K562 (cell line): Measurements from ENCODE around the gene C6orf47. TPM values are rescaled to one million over a fixed set of nuclear protein-coding genes. Genes with fewer than 3 reads are reported as not detected.
A peak's percentile ranks its signal among the peaks of the same experiment; 100 is the strongest.

Experiments used
- CAMTA2 ChIP-seq: fragments of 250-450 bp; sonication (Bioruptor Pico); conservative IDR thresholded peaks from 2 replicates; pipeline ENCODE4 v1.5.1; 2022
- ETS1 ChIP-seq: conservative IDR thresholded peaks from 2 replicates; pipeline ENCODE4 v1.6.1; 2011; ENCODE audit warnings: low read depth, mild to moderate bottlenecking, low read length; ENCODE audit not compliant: control insufficient read depth
- FIP1L1 ChIP-seq: fragments of 200-400 bp; formaldehyde crosslinking; IDR thresholded peaks from 2 replicates; pipeline ENCODE4 v1.6.1; 2018; ENCODE audit warnings: mild to moderate bottlenecking, low read depth, low read length; ENCODE audit not compliant: poor library complexity, severe bottlenecking
- HDAC2 ChIP-seq: fragments of 450-650 bp; IDR thresholded peaks from 2 replicates; pipeline ENCODE4 v1.6.1; 2016; ENCODE audit warnings: mild to moderate bottlenecking
- HMBOX1 ChIP-seq: sonication (generic); IDR thresholded peaks from 2 replicates; pipeline ENCODE4 v1.6.1; 2016
- RNF219 ChIP-seq: fragments of 250-450 bp; sonication (Bioruptor Pico); IDR thresholded peaks from 2 replicates; pipeline ENCODE4 v1.5.0; 2022; ENCODE audit warnings: mild to moderate bottlenecking
- SMAD4 ChIP-seq: fragments of 250-450 bp; sonication (Bioruptor Pico); conservative IDR thresholded peaks from 2 replicates; pipeline ENCODE4 v1.8.0; 2021; ENCODE audit warnings: inconsistent platforms, mild to moderate bottlenecking, moderate library complexity
- THAP12 ChIP-seq: fragments of 250-450 bp; sonication (Bioruptor Pico); IDR thresholded peaks from 2 replicates; pipeline ENCODE4 v1.9.0; 2021; ENCODE audit warnings: mild to moderate bottlenecking, inconsistent platforms
- TRIM28 ChIP-seq: fragments of 450-650 bp; IDR thresholded peaks from 2 replicates; pipeline ENCODE4 v1.6.1; 2017
- ZNF311 ChIP-seq: fragments of 250-450 bp; sonication (Bioruptor Pico); IDR thresholded peaks from 2 replicates; pipeline ENCODE4 v1.4.0; 2020; ENCODE audit warnings: mild to moderate bottlenecking, moderate library complexity
- ZNF655 ChIP-seq: fragments of 250-450 bp; sonication (Bioruptor Pico); IDR thresholded peaks from 2 replicates; pipeline ENCODE4 v1.5.0; 2021
- ZNF717 ChIP-seq: fragments of 250-450 bp; sonication (Bioruptor Pico); IDR thresholded peaks from 2 replicates; pipeline ENCODE4 v1.5.0; 2021
- polyA plus RNA-seq, 8 experiments: library from polyadenylated mRNA; depleted of rRNA in 4 of 8; stranded (reverse) in 5 of 8; unstranded in 3 of 8; fragments of >200 nt; fragmentation: Nextera tagmentation in 2 of 8; fragmentation: Illumina TruSeq in 1 of 8; extraction: Ambion mirVana in 2 of 8; extraction: Trizol in 1 of 8; gene quantifications; 2 replicates each; pipeline versions ENCODE4 v1.2.1 to v1.2.3, GENCODE V29; 2011 to 2014; ENCODE audit warnings: inconsistent platforms in 1 of 8, missing spikeins in 1 of 8
- total RNA-seq, 7 experiments: library from RNA; depleted of rRNA in 6 of 7; stranded (reverse); fragments of >200 nt in 6 of 7; fragmentation: Illumina TruSeq in 2 of 7; extraction: Trizol in 2 of 7; gene quantifications; 2 replicates each; pipeline versions ENCODE4 v1.2.1 to v1.2.3, GENCODE V29; 2011 to 2021; ENCODE audit warnings: low replicate concordance in 1 of 7

C6orf47 gene
- total and polyA plus RNA-seq, 9 of the 15 experiments (the other 6 are each of a cell fraction or from before 2014, with no cell fraction given): 0.14 to 43.8 (median 27.0) TPM

GRCh38 chr6:31664790-31665500, 4.4 kb upstream of the C6orf47 start, which contains the start of gene GPANK1 (continued):
- TF ChIP-seq THAP12 (peak; percentile 76), TRIM28 (peak; percentile 46; the same call in 1 of the 2 replicates), HMBOX1 (no peak), SMAD4 (no peak), HDAC2 (peak; percentile 43; the same call in 1 of the 2 replicates), ETS1 (no peak; the same call in 1 of the 2 replicates), RNF219 (no peak), ZNF717 (CRISPR knock-in tag) (peak; percentile 82), CAMTA2 (no peak), FIP1L1 (no peak), ZNF655 (no peak), ZNF311 (CRISPR knock-in tag) (no peak)
